ENCODE data around the gene ADAM12.

- TF ChIP-seq CTCF (IDR thresholded peaks at IDR 0.05) (no peak), EP300 (IDR thresholded peaks at IDR 0.05) (no peak), POLR2A (IDR thresholded peaks at IDR 0.05; ENCODE audit: low read depth) (no peak), POLR2AphosphoS5 (IDR thresholded peaks at IDR 0.05) (no peak)
Observed at GRCh38 chr10:126397156-126397555, 8.9 kb upstream of the ADAM12 start.
